ENCODE measurements around the gene RNU6-1. TPM values are rescaled to one million over a fixed set of nuclear protein-coding genes. Genes with fewer than 3 reads are reported as not detected.

The RNU6-1 gene

DNA sequence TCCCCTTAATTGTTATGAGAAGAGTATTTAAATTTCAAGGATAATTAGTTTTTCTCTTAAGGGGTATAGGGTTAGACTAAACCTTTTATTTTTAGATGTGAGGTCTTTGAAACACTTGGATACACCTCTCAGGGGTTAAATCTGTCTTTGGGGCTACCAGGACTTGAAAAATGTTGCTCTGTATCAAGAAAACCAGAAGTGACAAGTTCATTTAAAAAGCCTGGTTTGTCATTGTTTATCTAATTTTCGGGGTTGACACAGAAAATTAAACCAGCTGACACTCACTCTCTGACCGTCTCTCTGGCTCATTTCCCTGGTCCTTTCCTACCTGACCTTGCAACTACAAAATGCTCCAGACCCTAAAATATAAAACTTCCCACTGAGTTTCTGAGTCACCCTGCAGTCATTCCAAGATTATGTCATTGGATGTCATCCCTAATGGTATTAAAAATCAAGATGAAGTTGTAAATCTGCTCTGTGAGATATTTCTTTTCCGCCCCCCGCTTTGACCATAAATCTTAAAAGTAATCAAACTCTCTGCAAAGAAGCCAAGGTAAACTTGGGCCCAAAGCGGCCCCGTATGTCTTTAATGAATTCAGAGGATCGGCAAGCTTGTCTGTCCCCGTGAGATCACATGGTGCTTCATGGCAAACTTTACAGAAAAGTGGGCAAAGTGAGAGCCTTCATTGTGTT lies 47.4 kb downstream of the RNU6-1 start:
- H3K9me3 ChIP-seq (replicated peaks in 1 of 2; ENCODE audit: control insufficient read depth in 2 of 2, insufficient read depth in 1 of 2, low read depth in 1 of 2, low read length in 2 of 2) = peaks cover 0 to 13% of the 10 kb centered on the region in 2 donors
- H3K4me3 ChIP-seq (ENCODE audit: low read length in 2 of 2) = no peak overlapping the region
- no peak overlapping the region for H3K4me2 ChIP-seq (ENCODE audit: insufficient read depth, low read length, poor library complexity, severe bottlenecking)
- no CpG with 5 or more reads among the region's 8 CpGs for WGBS, 2 donors (ENCODE audit: extremely low coverage in 2 of 2, insufficient read length in 2 of 2, insufficient replicate concordance in 1 of 2)
- H4K91ac ChIP-seq (ENCODE audit: low read depth, low read length, poor library complexity) = no peak overlapping the region
- H3K18ac ChIP-seq (ENCODE audit: low read length) = no peak overlapping the region
- no peaks in the 10 kb centered on the region for H3K27me3 ChIP-seq (ENCODE audit: control insufficient read depth in 3 of 3, insufficient read depth in 3 of 3, low read depth in 1 of 3, low read length in 3 of 3)
- H3K79me1 ChIP-seq (ENCODE audit: low read depth, low read length) = no peaks in the 10 kb centered on the region
- no peak overlapping the region for H2BK5ac ChIP-seq (ENCODE audit: low read length)
- no peak overlapping the region for H3K9ac ChIP-seq (ENCODE audit: low read depth, low read length, poor library complexity)
- no peak overlapping the region for H2BK12ac ChIP-seq (ENCODE audit: low read length)
- H3K23ac ChIP-seq (ENCODE audit: low read depth, low read length, poor library complexity) = no peak overlapping the region
- no peak for DNase-seq (ENCODE audit: low spot score)
- H3K36me3 ChIP-seq (replicated peaks in 1 of 2; ENCODE audit: control insufficient read depth in 2 of 2, insufficient read depth in 2 of 2, low read length in 2 of 2) = no peaks in the 10 kb centered on the region
- H3K4me1 ChIP-seq (ENCODE audit: control insufficient read depth in 2 of 2, insufficient read depth in 1 of 2, low read depth in 1 of 2, low read length in 2 of 2) = peaks cover 0 to 1% of the 10 kb centered on the region in 2 donors
- no peak overlapping the region for H2AK5ac ChIP-seq (ENCODE audit: low read depth, low read length)
- no peak overlapping the region for H3K14ac ChIP-seq (ENCODE audit: low read length)
- no peak overlapping the region for H4K8ac ChIP-seq (ENCODE audit: low read depth, low read length)
- H2BK15ac ChIP-seq (ENCODE audit: low read length) = no peak overlapping the region
- H3K4ac ChIP-seq (ENCODE audit: low read length) = no peak overlapping the region
- no peak overlapping the region for H2AFZ ChIP-seq (ENCODE audit: low read length)
- H2BK120ac ChIP-seq (ENCODE audit: low read depth, low read length) = no peak overlapping the region
- no peak overlapping the region for H3K27ac ChIP-seq (replicated peaks; ENCODE audit: low read length)

DNA sequence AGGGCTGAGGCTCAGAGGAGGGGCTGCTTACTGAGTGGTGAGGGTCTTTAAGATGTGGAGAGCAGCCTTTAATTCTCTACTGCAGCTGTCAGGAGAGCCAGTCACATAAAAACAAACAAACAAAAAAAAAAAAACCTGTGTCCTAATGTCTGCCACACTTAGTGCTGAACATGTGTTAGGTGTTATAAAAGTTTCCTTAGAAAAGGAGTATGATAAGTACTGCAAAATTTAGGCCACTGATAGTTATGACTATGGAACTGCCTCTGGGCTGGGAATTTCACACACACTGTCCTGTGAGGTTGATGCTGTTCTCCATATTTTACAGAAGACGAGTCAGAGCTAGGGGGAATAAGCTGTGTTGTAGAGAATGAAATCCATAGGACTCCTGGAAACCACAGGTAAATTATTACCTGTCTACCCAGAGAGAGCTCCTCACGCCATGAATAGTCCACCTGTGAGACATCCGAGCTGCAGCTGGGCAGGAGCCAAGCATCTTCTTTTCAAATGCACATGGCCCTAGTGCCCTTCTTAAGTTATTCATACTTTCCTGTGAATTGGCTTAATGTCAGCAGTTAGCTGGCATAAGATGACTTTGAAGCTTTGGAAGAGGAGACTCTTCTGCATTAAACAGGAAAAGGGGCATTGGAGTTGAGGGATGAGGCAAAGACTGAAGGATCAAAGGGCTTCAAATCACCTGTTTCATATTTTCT lies 49.1 kb downstream of the RNU6-1 start:
- no peak overlapping the region for H3K4me3 ChIP-seq (ENCODE audit: low read length in 2 of 2)
- no peak overlapping the region for H2AFZ ChIP-seq (ENCODE audit: low read length)
- no peak overlapping the region for H4K8ac ChIP-seq (ENCODE audit: low read depth, low read length)
- no peak overlapping the region for H3K4ac ChIP-seq (ENCODE audit: low read length)
- no peak overlapping the region for H2BK12ac ChIP-seq (ENCODE audit: low read length)
- no peaks in the 10 kb centered on the region for H3K27me3 ChIP-seq (ENCODE audit: control insufficient read depth in 3 of 3, insufficient read depth in 3 of 3, low read depth in 1 of 3, low read length in 3 of 3)
- no peaks in the 10 kb centered on the region for H3K79me1 ChIP-seq (ENCODE audit: low read depth, low read length)
- no peak overlapping the region for H3K23ac ChIP-seq (ENCODE audit: low read depth, low read length, poor library complexity)
- DNase-seq (ENCODE audit: low spot score) = no peak
- no peak overlapping the region for H3K9ac ChIP-seq (ENCODE audit: low read depth, low read length, poor library complexity)
- peaks cover 0 to 13% of the 10 kb centered on the region in 2 donors for H3K9me3 ChIP-seq (replicated peaks in 1 of 2; ENCODE audit: control insufficient read depth in 2 of 2, insufficient read depth in 1 of 2, low read depth in 1 of 2, low read length in 2 of 2)
- no peak overlapping the region for H3K18ac ChIP-seq (ENCODE audit: low read length)
- no peak overlapping the region for H3K14ac ChIP-seq (ENCODE audit: low read length)
- no peak overlapping the region for H3K27ac ChIP-seq (replicated peaks; ENCODE audit: low read length)
- no CpG with 5 or more reads among the region's 3 CpGs for WGBS, 2 donors (ENCODE audit: extremely low coverage in 2 of 2, insufficient read length in 2 of 2, insufficient replicate concordance in 1 of 2)
- H3K36me3 ChIP-seq (replicated peaks in 1 of 2; ENCODE audit: control insufficient read depth in 2 of 2, insufficient read depth in 2 of 2, low read length in 2 of 2) = no peaks in the 10 kb centered on the region
- no peak overlapping the region for H4K91ac ChIP-seq (ENCODE audit: low read depth, low read length, poor library complexity)
- H2BK15ac ChIP-seq (ENCODE audit: low read length) = no peak overlapping the region
- H2BK5ac ChIP-seq (ENCODE audit: low read length) = no peak overlapping the region
- H2AK5ac ChIP-seq (ENCODE audit: low read depth, low read length) = no peak overlapping the region
- no peak overlapping the region for H2BK120ac ChIP-seq (ENCODE audit: low read depth, low read length)
- H3K4me2 ChIP-seq (ENCODE audit: insufficient read depth, low read length, poor library complexity, severe bottlenecking) = no peak overlapping the region
- H3K4me1 ChIP-seq (ENCODE audit: control insufficient read depth in 2 of 2, insufficient read depth in 1 of 2, low read depth in 1 of 2, low read length in 2 of 2) = peaks cover 4 to 5% of the 10 kb centered on the region in 2 donors

Small RNA genes within 50 kb of the gene (small RNA-seq; reads per million reads assigned to genes)
- not detected for gene RNU6-1 (ENCODE audit: insufficient read depth)

All from neuronal stem cell (in vitro differentiated cells).